ENCODE results near the gene COPG1.

Gene COPG1

GRCh38 chr3:129315998-129316247 lies 66.5 kb downstream of the COPG1 start:
- DNase-seq, result no peak

DNA sequence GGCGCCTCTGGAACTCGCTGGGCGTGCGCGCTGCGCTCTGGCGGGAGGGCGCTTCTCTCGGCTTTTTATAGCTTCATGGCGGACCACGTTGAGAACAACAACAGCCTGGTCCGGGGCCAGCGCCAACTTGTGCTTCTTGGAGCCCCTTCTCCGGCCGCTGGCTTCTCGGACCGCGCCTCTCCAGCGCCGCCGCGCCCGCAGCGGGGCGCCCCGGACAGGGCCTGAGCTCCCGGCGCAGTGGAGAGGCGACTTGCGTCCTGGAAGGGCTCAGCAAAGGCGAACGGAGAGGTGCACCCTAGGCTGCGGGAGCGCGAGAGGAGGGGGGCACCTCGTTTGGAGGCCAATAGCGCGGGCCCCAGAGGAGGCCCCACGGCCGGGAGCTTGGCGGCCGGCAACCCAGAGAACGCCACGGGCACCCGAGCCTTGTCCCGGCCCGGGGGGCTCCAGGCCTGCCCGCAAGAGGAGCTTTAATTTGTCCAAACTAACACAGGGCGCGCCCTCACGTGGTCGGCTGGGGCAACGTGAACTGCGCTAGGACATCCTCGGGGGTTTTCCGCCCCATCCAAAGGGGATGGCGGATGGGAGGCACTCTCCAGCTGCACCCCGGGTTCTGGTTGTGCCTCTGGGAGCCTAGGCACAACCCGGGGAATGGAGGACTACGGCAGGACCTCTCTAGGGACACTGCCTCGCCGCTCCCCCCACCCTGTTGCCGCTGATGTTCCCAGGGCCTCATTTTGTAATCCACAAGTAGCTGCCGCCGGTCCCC lies 67.0 kb downstream of the COPG1 start:
- peak; percentile 97 for DNase-seq

DNA sequence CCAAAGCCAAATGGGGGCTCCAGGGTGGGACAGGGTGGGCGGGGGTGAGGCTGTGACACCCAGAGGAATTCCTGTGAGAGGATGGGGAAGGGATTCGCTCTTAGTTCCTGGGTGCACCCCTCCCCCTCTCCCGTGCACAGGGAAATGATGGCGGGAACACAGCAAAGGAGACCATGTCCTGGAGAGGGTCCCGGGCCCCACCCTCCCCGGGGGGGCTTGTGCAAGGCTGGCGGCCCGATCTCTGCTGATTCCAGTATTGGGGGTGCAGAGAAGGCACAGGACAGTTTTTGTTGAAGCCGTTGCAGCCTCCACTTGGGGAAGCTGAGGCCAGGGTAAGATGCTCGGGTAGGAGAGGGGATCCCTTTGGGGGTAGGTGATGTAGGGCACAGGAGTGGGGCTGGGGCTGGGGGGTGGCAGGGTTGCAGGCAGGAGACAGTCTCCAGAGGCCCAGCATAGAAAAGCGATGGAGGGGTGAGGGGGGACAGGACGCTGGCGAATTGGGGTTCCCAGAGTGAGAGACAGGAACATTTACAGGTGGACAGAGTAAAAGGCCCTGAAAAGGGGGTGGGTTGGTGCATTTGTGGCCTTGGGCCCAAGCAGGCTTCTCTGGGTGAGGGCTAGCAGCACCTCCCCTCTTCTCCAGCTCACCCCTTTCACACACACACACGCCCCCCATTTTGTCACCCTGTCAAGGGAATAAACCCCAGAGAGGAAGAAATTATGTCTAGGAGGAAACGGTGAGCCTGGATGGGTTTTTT lies 67.8 kb downstream of the COPG1 start:
- no peak for DNase-seq

- DNase-seq, result no peak
Measured at GRCh38 chr3:129317848-129318247, 68.4 kb downstream of the COPG1 start.

- DNase-seq, result no peak
Measured at GRCh38 chr3:129318921-129319320, 69.5 kb downstream of the COPG1 start.

- DNase-seq, result no peak
Measured at GRCh38 chr3:129320261-129320660, 70.9 kb downstream of the COPG1 start.

DNA sequence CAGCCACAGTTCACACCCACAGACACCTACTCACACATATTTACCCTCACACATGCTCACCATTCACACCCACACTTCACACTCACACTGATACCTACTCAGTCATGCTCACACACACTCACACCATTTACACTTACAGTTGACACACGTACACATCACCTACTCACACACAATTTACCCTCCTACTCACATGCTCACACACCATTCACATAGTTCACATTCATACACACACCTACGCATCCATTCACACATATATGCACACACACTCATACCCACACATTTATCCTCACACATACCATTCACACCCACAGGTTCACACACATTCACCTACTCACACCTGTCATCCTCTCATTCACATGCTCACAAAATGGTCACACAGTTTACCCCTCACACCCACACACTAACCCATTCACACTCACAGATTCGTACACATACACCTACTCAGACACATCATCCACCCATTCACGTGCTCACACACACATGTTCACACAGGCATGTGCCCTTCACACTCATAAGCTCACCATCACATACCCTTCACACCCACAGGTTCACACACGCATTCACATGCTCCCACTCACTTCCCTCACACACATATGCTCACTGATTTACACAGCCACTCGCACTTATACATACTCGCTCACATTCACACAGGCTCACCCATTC lies 71.5 kb downstream of the COPG1 start:
- DNase-seq, result no peak

- no peak for DNase-seq
Measured at GRCh38 chr3:129321887-129322286, 72.5 kb downstream of the COPG1 start.

- DNase-seq, result no peak
Measured at GRCh38 chr3:129323651-129324294, 74.4 kb downstream of the COPG1 start.

DNA sequence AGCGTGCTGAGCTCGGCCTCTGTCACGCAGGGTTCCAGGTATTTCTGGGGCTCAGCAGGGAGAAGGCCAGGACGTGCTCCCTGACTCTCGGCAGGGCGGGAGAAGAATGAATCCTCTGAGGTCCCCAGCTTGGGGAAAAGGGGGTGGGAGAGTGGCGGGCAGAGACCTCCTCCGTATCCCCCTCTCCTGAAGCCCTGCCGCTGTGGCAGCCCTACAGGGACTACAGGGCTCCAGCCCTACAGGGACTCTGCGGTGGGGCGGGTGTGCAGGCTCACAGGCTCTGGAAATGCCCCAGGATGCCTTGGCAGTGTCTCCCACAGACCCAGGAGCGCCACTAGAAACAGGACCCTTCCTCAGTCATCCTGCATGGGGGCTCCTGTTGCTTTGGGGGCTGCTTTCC lies 75.4 kb downstream of the COPG1 start:
- no peak for DNase-seq

DNA sequence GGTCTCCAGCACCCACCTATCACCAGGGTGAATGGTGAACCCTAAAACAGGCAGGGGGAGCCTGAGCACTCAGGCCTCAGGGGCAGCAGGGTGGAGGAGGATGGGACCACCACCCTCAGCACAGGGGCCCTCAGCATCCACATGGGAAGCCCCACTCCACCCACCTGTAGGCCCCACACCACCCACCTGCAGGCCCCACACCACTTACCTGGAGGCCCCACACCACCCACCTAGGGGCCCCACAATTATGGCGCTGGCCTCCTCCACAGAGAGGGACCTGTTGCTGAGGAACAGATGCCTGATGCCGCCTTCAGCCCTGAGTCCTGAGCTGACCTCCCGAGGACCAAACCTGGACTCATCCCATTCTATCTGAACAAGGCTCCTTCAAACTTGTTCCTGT lies 76.0 kb downstream of the COPG1 start:
- no peak for DNase-seq

DNA sequence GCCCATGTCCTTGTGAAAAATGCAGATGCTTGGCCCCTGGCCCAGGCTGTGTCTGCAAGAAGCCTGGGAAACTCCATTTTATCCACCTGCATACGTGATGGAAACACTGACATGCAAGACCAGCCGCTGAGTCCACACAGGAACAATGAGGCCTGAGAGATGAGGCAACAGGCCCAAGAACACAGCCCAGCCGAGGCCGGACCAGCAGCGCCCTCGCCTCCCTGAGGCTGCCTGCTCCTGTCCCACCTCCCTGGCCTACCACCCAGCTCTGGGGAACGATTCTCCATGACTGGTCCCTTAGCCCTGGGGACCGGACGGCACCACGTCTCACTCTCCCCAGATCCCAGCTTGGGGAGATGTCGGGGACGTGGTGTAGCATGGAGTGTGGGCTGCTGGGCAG lies 76.7 kb downstream of the COPG1 start:
- DNase-seq, result no peak

- DNase-seq, result no peak
Measured at GRCh38 chr3:129326595-129326994, 77.2 kb downstream of the COPG1 start.

Data from stimulated activated CD4-positive, alpha-beta T cell treated with anti-CD3 and anti-CD28 coated beads, Interleukin-2, amount 100 ng/mL, for 48 hours (primary cell).